WTC11 (cell line): ENCODE measurements around the gene TNRC6C. TPM values are rescaled to one million over a fixed set of nuclear protein-coding genes. Genes with fewer than 3 reads are reported as not detected.
A peak's percentile ranks its signal among the peaks of the same experiment; 100 is the strongest.
"Not testable (repeated sequence)": the region's sequence is repeated elsewhere in the genome, so short reads cannot be mapped to it uniquely, and the experiment has no call there.

Experiments used
- ATAC-seq: fragments of 200-7000 bp; cut with Tn5 transposase; 2 replicates; pipeline ENCODE4 v1.10.0; 2021; ENCODE audit warnings: mild to moderate bottlenecking, moderate library complexity
- CTCF ChIA-PET: fragments of 300-600 bp; sonication (Branson Sonifier 250); formaldehyde crosslinking; loops from one replicate; lab custom pipeline; 2021; ENCODE audit warnings: antibody characterized with exemption; lab: Charles Lee
- POLR2A ChIA-PET: fragments of 350-600 bp; sonication (Branson Sonifier 250); formaldehyde crosslinking; loops from one replicate; lab custom pipeline; 2021; ENCODE audit warnings: antibody characterized with exemption; lab: Charles Lee
- DNase-seq: peaks from one replicate; pipeline ENCODE4 v3.0.0; 2021; ENCODE audit warnings: low spot score
- H3K27ac Mint-ChIP-seq: 2 replicates; pipeline ENCODE4 v1.8.0; 2021; ENCODE audit warnings: mixed read lengths
- H3K27me3 Mint-ChIP-seq: 2 replicates; pipeline ENCODE4 v1.8.0; 2021; ENCODE audit warnings: low read depth, mild to moderate bottlenecking, moderate library complexity, mixed read lengths
- H3K36me3 Mint-ChIP-seq: 2 replicates; pipeline ENCODE4 v1.8.0; 2021; ENCODE audit warnings: mixed read lengths
- H3K4me1 Mint-ChIP-seq: 2 replicates; pipeline ENCODE4 v1.8.0; 2022; ENCODE audit warnings: mixed read lengths
- H3K4me3 Mint-ChIP-seq: 2 replicates; pipeline ENCODE4 v1.8.0; 2021; ENCODE audit warnings: mild to moderate bottlenecking, moderate library complexity, mixed read lengths
- H3K9me3 Mint-ChIP-seq: 2 replicates; pipeline ENCODE4 v1.8.0; 2021; ENCODE audit warnings: mixed read lengths
- CREM ChIP-seq: sonication (generic); formaldehyde crosslinking; IDR thresholded peaks from 2 replicates; pipeline ENCODE4 v1.8.1; 2022; ENCODE audit warnings: mild to moderate bottlenecking, missing genetic modification reagents, moderate library complexity
- ETV6 ChIP-seq: sonication (generic); formaldehyde crosslinking; IDR thresholded peaks from 2 replicates; pipeline ENCODE4 v1.8.1; 2022; ENCODE audit warnings: mild to moderate bottlenecking, missing genetic modification reagents
- FOXK1 ChIP-seq: sonication (generic); formaldehyde crosslinking; IDR thresholded peaks from 2 replicates; pipeline ENCODE4 v1.8.0; 2022; ENCODE audit warnings: mild to moderate bottlenecking, moderate library complexity, missing genetic modification reagents
- NFE2L1 ChIP-seq: sonication (generic); formaldehyde crosslinking; IDR thresholded peaks from 2 replicates; pipeline ENCODE4 v1.8.1; 2023; ENCODE audit warnings: missing genetic modification reagents
- NR1H2 ChIP-seq: sonication (generic); formaldehyde crosslinking; IDR thresholded peaks from 2 replicates; pipeline ENCODE4 v1.9.0; 2021; ENCODE audit warnings: mild to moderate bottlenecking, moderate library complexity, missing genetic modification reagents
- RELA ChIP-seq: sonication (generic); formaldehyde crosslinking; IDR thresholded peaks from 2 replicates; pipeline ENCODE4 v1.8.1; 2022; ENCODE audit warnings: missing genetic modification reagents, mild to moderate bottlenecking, borderline replicate concordance
- SOX15 ChIP-seq: fragments of 250-450 bp; sonication (Bioruptor Pico); IDR thresholded peaks from 2 replicates; pipeline ENCODE4 v1.9.0; 2021; ENCODE audit warnings: mild to moderate bottlenecking
- ZBTB21 ChIP-seq: sonication (generic); formaldehyde crosslinking; IDR thresholded peaks from 2 replicates; pipeline ENCODE4 v1.8.1; 2023; ENCODE audit warnings: mild to moderate bottlenecking, missing genetic modification reagents, borderline replicate concordance
- ZNF138 ChIP-seq: sonication (generic); formaldehyde crosslinking; conservative IDR thresholded peaks from 2 replicates; pipeline ENCODE4 v1.8.1; 2022; ENCODE audit warnings: mild to moderate bottlenecking, moderate library complexity, missing genetic modification reagents
- total RNA-seq: library from RNA; stranded (reverse); gene quantifications from 3 replicates; pipeline ENCODE4 v1.2.3, GENCODE V29; 2021
- TF ChIP-seq, protein P1 (sequence below): sonication (generic); formaldehyde crosslinking; IDR thresholded peaks from 2 replicates; pipeline ENCODE4 v1.8.0; 2023; ENCODE audit warnings: missing genetic modification reagents
- TF ChIP-seq, protein P2 (sequence below): sonication (generic); formaldehyde crosslinking; IDR thresholded peaks from 2 replicates; pipeline ENCODE4 v1.8.0; 2023; ENCODE audit warnings: mild to moderate bottlenecking, missing genetic modification reagents
- TF ChIP-seq, protein P3 (sequence below): fragments of 250-450 bp; sonication (Bioruptor Pico); IDR thresholded peaks from 2 replicates; pipeline ENCODE4 v1.8.0; 2021; ENCODE audit warnings: mild to moderate bottlenecking
- TF ChIP-seq, protein P4 (sequence below): sonication (generic); formaldehyde crosslinking; IDR thresholded peaks from 2 replicates; pipeline ENCODE4 v1.8.0; 2023; ENCODE audit warnings: missing genetic modification reagents, mild to moderate bottlenecking, borderline replicate concordance
- TF ChIP-seq, protein P5 (sequence below): sonication (generic); formaldehyde crosslinking; IDR thresholded peaks from 2 replicates; pipeline ENCODE4 v1.8.1; 2022; ENCODE audit warnings: low read depth, mild to moderate bottlenecking, moderate library complexity, missing genetic modification reagents, borderline replicate concordance
- TF ChIP-seq, protein P6 (sequence below): sonication (generic); formaldehyde crosslinking; IDR thresholded peaks from 2 replicates; pipeline ENCODE4 v1.8.1; 2023; ENCODE audit warnings: mild to moderate bottlenecking, missing genetic modification reagents, moderate library complexity

TNRC6C gene
- total RNA-seq, 1 experiment from 2014 or later = 52.3 TPM

DNA sequence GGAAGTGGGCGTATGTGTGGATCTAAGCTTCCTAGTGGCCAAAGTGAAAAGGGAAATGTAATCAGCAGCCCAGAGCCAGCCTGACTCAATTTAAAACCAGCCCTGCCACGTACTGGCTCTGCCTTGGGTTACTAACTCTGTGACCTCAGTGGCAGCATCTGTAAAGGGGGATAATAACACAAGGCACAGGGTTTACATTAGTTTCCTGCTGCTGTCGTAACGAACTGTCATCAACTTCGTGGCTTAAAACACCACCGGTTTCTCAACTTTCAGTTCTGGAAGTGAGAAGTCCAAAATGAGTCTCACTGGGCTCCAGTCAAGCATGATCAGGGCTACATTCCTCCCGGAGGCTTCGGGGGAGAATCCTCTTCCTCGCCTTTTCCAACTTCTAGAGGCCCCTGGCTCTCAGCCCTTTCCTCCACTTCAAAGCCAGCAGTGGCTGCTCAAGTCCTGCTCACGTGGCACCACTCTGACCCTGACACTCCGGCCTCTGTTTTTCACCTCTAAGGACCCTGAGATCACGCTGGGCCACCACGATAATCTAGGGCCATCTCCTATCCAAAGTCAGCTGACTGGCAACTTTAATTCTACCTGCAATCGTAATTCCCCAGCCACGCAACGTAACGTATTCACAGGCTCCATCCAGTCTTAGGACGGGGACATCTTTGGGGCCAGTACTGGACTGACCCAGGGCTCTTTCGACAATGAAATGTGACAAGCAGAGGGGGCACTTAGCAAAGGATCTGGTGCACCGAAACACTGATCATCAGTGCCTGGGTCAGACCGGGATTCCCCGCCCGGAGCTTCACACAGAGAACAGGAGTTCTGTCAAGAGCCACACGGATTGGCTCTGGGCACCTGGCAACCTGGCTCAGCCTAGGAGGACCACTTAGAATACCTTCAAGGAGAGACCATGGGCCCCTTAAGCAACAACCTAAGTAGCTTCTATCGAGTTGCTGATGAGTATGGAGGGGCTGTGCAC is 155.6 kb downstream of the TNRC6C start:
- Mint-ChIP-seq H3K27me3 (no peaks in the 10 kb centered on the region), H3K9me3 (no peaks in the 10 kb centered on the region), H3K27ac (peak overlapping the region; percentile 78), H3K36me3 (peaks cover 11% of the 10 kb centered on the region), H3K4me3 (no peak overlapping the region), H3K4me1 (peaks cover 2% of the 10 kb centered on the region; the same call in 1 of the 2 replicates)
- POLR2A ChIA-PET = no interaction called here
- DNase-seq = no peak
- ATAC-seq = no peak
- CTCF ChIA-PET = interaction anchor here (1.0 to 4.2 kb wide), 8 partner anchors 11 to 62 kb away, joined by 3 to 19 read pairs (median 4); no protein-coding TSS in a partner anchor
- TF ChIP-seq SOX15 (CRISPR knock-in tag) (no peak), ETV6 (CRISPR knock-in tag) (no peak), RELA (no peak)

DNA sequence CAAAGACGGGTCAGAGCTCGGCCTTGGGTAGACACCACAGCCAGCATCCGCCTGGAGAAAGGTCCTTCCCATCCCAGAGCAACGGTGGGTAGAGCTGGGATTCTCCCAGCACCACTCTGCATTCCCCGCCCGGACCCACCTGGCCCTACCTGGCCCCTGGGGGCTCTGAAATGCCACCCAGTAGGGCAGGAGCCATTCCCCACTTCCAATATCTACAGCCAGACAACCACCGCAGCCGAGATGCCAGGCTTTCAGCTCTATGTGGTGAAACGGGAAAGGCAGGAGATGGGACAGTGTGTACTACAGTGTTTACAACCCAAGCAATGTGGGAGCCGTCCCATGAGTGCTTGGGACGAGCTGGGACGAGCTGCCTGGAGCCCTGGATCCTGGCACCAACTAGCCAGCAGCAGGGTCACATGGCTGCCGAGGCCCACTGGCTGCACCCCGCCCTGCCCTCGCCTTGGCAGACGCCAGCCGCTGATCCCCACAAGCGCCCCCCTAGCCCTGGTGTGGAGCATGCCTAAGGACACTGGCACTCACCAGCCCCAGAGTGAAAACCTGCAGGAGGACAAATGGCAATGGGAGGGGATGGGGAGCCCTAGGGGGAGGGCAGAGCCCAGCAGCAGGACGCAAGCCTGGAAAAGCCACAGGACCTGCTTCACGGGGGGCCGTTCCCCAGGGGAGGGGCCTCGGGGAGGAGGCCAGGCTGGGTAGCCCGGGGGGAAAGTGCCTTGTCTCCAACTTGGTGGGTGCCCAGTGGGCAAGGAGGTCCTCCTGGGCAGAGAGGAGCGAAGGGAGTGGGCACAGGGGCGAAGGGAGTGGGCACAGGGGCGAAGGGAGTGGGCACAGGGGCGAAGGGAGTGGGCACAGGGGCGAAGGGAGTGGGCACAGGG is 156.6 kb downstream of the TNRC6C start:
- Mint-ChIP-seq H3K9me3 (no peaks in the 10 kb centered on the region), H3K27me3 (no peaks in the 10 kb centered on the region), H3K27ac (no peak overlapping the region), H3K4me3 (no peak overlapping the region), H3K36me3 (peaks cover 11% of the 10 kb centered on the region), H3K4me1 (peaks cover 2% of the 10 kb centered on the region; the same call in 1 of the 2 replicates)
- ChIA-PET POLR2A (no interaction called here), CTCF (interaction anchor here (1.0 to 3.5 kb wide), 7 partner anchors 10 to 136 kb away, joined by 3 to 16 read pairs (median 3); no protein-coding TSS in a partner anchor)
- ATAC-seq (no peak), DNase-seq (no peak)
- TF ChIP-seq NR1H2 (CRISPR knock-in tag) (no peak), ZNF138 (CRISPR knock-in tag) (no peak), FOXK1 (no peak), ZBTB21 (no peak), NFE2L1 (CRISPR knock-in tag) (no peak), CREM (no peak)
- TF ChIP-seq, protein P1, sequence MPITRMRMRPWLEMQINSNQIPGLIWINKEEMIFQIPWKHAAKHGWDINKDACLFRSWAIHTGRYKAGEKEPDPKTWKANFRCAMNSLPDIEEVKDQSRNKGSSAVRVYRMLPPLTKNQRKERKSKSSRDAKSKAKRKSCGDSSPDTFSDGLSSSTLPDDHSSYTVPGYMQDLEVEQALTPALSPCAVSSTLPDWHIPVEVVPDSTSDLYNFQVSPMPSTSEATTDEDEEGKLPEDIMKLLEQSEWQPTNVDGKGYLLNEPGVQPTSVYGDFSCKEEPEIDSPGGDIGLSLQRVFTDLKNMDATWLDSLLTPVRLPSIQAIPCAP (CRISPR knock-in tag) = no peak
- TF ChIP-seq, protein P2, sequence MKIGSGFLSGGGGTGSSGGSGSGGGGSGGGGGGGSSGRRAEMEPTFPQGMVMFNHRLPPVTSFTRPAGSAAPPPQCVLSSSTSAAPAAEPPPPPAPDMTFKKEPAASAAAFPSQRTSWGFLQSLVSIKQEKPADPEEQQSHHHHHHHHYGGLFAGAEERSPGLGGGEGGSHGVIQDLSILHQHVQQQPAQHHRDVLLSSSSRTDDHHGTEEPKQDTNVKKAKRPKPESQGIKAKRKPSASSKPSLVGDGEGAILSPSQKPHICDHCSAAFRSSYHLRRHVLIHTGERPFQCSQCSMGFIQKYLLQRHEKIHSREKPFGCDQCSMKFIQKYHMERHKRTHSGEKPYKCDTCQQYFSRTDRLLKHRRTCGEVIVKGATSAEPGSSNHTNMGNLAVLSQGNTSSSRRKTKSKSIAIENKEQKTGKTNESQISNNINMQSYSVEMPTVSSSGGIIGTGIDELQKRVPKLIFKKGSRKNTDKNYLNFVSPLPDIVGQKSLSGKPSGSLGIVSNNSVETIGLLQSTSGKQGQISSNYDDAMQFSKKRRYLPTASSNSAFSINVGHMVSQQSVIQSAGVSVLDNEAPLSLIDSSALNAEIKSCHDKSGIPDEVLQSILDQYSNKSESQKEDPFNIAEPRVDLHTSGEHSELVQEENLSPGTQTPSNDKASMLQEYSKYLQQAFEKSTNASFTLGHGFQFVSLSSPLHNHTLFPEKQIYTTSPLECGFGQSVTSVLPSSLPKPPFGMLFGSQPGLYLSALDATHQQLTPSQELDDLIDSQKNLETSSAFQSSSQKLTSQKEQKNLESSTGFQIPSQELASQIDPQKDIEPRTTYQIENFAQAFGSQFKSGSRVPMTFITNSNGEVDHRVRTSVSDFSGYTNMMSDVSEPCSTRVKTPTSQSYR = no peak
- TF ChIP-seq, protein P3, sequence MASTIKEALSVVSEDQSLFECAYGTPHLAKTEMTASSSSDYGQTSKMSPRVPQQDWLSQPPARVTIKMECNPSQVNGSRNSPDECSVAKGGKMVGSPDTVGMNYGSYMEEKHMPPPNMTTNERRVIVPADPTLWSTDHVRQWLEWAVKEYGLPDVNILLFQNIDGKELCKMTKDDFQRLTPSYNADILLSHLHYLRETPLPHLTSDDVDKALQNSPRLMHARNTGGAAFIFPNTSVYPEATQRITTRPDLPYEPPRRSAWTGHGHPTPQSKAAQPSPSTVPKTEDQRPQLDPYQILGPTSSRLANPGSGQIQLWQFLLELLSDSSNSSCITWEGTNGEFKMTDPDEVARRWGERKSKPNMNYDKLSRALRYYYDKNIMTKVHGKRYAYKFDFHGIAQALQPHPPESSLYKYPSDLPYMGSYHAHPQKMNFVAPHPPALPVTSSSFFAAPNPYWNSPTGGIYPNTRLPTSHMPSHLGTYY (CRISPR knock-in tag) = no peak
- TF ChIP-seq, protein P4, sequence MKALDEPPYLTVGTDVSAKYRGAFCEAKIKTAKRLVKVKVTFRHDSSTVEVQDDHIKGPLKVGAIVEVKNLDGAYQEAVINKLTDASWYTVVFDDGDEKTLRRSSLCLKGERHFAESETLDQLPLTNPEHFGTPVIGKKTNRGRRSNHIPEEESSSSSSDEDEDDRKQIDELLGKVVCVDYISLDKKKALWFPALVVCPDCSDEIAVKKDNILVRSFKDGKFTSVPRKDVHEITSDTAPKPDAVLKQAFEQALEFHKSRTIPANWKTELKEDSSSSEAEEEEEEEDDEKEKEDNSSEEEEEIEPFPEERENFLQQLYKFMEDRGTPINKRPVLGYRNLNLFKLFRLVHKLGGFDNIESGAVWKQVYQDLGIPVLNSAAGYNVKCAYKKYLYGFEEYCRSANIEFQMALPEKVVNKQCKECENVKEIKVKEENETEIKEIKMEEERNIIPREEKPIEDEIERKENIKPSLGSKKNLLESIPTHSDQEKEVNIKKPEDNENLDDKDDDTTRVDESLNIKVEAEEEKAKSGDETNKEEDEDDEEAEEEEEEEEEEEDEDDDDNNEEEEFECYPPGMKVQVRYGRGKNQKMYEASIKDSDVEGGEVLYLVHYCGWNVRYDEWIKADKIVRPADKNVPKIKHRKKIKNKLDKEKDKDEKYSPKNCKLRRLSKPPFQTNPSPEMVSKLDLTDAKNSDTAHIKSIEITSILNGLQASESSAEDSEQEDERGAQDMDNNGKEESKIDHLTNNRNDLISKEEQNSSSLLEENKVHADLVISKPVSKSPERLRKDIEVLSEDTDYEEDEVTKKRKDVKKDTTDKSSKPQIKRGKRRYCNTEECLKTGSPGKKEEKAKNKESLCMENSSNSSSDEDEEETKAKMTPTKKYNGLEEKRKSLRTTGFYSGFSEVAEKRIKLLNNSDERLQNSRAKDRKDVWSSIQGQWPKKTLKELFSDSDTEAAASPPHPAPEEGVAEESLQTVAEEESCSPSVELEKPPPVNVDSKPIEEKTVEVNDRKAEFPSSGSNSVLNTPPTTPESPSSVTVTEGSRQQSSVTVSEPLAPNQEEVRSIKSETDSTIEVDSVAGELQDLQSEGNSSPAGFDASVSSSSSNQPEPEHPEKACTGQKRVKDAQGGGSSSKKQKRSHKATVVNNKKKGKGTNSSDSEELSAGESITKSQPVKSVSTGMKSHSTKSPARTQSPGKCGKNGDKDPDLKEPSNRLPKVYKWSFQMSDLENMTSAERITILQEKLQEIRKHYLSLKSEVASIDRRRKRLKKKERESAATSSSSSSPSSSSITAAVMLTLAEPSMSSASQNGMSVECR (CRISPR knock-in tag) = no peak
- TF ChIP-seq, protein P5, sequence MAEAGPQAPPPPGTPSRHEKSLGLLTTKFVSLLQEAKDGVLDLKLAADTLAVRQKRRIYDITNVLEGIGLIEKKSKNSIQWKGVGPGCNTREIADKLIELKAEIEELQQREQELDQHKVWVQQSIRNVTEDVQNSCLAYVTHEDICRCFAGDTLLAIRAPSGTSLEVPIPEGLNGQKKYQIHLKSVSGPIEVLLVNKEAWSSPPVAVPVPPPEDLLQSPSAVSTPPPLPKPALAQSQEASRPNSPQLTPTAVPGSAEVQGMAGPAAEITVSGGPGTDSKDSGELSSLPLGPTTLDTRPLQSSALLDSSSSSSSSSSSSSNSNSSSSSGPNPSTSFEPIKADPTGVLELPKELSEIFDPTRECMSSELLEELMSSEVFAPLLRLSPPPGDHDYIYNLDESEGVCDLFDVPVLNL (CRISPR knock-in tag) = no peak
- TF ChIP-seq, protein P6, sequence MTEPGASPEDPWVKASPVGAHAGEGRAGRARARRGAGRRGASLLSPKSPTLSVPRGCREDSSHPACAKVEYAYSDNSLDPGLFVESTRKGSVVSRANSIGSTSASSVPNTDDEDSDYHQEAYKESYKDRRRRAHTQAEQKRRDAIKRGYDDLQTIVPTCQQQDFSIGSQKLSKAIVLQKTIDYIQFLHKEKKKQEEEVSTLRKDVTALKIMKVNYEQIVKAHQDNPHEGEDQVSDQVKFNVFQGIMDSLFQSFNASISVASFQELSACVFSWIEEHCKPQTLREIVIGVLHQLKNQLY (CRISPR knock-in tag) = no peak

DNA sequence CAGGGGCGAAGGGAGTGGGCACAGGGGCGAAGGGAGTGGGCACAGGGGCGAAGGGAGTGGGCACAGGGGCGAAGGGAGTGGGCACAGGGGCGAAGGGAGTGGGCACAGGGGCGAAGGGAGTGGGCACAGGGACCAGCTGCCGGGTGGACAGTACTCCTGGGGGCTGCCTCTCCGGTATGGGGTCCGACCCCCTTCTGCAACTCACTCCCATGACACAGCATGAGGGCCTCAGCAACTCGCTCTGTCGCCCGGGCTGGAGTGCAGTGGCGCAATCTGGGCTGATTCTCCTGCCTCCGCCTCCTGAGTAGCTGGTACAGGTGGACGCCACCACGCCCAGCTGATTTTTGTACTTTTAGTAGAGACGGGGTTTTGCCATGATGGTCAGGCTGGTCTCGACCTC is 157.3 kb downstream of the TNRC6C start:
- POLR2A ChIA-PET, H3K36me3 Mint-ChIP-seq, H3K27ac Mint-ChIP-seq, H3K27me3 Mint-ChIP-seq, H3K4me1 Mint-ChIP-seq, ATAC-seq, DNase-seq, H3K4me3 Mint-ChIP-seq, H3K9me3 Mint-ChIP-seq: not testable (repeated sequence)
- CTCF ChIA-PET = interaction anchor here (0.9 to 1.1 kb wide), 4 partner anchors 19 to 135 kb away, joined by 3 read pairs; no protein-coding TSS in a partner anchor
